B cell (primary cell): ENCODE data around the gene FKBP10. TPM values are rescaled to one million over a fixed set of nuclear protein-coding genes. Genes with fewer than 3 reads are reported as not detected.
A peak's percentile ranks its signal among the peaks of the same experiment; 100 is the strongest.

Experiments
- ATAC-seq: fragments of 200-7000 bp; cut with Tn5 transposase; one replicate; pipeline ENCODE4 v1.10.0; 2021; ENCODE audit warnings: low read depth, mild to moderate bottlenecking, moderate number of reproducible peaks, moderate library complexity
- CTCF ChIA-PET: fragments of 350-600 bp; sonication (Branson Sonifier 250); formaldehyde crosslinking; loops from one replicate; lab custom pipeline; 2021; ENCODE audit warnings: antibody characterized with exemption, inconsistent platforms; lab: Charles Lee
- POLR2A ChIA-PET: fragments of 350-600 bp; sonication (Branson Sonifier 250); formaldehyde crosslinking; loops from one replicate; lab custom pipeline; 2021; ENCODE audit warnings: antibody characterized with exemption; lab: Charles Lee
- DNase-seq: peaks from one replicate; pipeline ENCODE4 v3.0.0; 2013
- H2AFZ ChIP-seq: 2 replicates; pipeline ENCODE4 v1.6.1; 2012; ENCODE audit warnings: mild to moderate bottlenecking, low read depth, low read length; ENCODE audit not compliant: insufficient read depth, poor library complexity, severe bottlenecking
- H3K27ac ChIP-seq, 2 donors: 1 replicate in 1 of 2; 2 replicates in 1 of 2; pipeline ENCODE4 v1.5.1; 2012 to 2013; ENCODE audit warnings: low read length in 2 of 2, mild to moderate bottlenecking in 2 of 2, moderate library complexity in 1 of 2
- H3K27me3 ChIP-seq, 4 experiments: fragments of 200-600 bp in 1 of 4; sonication (generic) in 1 of 4; replicated peaks in 1 of 4; 1 replicate in 2 of 4; 2 replicates in 2 of 4; pipeline versions ENCODE4 v1.6.1 to v1.7.0; 2013 to 2016; ENCODE audit warnings: low read length in 3 of 4, mild to moderate bottlenecking in 2 of 4, mixed read lengths in 1 of 4, moderate library complexity in 1 of 4; ENCODE audit not compliant: insufficient read depth in 4 of 4, control insufficient read depth in 3 of 4; ENCODE audit errors: control extremely low read depth in 1 of 4
- H3K36me3 ChIP-seq, 2 experiments: replicated peaks in 1 of 2; 1 replicate in 1 of 2; 2 replicates in 1 of 2; pipeline versions ENCODE4 v1.6.1 to v1.7.1; 2013; ENCODE audit warnings: low read length in 1 of 2; ENCODE audit not compliant: insufficient read depth in 2 of 2, control insufficient read depth in 1 of 2; ENCODE audit errors: control extremely low read depth in 1 of 2, extremely low read depth in 1 of 2
- H3K4me1 ChIP-seq, 2 donors: fragments of 200-600 bp in 1 of 2; sonication (generic) in 1 of 2; 1 replicate in 1 of 2; 2 replicates in 1 of 2; pipeline versions ENCODE4 v1.5.1 to v1.6.1; 2013 to 2017; ENCODE audit warnings: low read length in 2 of 2; ENCODE audit not compliant: control insufficient read depth in 2 of 2, insufficient read depth in 2 of 2
- H3K4me2 ChIP-seq: replicated peaks from 2 replicates; pipeline ENCODE3; 2012; ENCODE audit warnings: mild to moderate bottlenecking, low read depth, low read length; ENCODE audit not compliant: poor library complexity, severe bottlenecking
- H3K4me3 ChIP-seq, 5 experiments: fragments of 200-600 bp in 1 of 5; sonication (generic) in 1 of 5; 1 replicate in 3 of 5; 2 replicates in 2 of 5; pipeline versions ENCODE4 v1.5.1 to v1.7.0; 2011 to 2016; ENCODE audit warnings: low read length in 4 of 5, mild to moderate bottlenecking in 4 of 5, low read depth in 2 of 5, control low read depth in 1 of 5, moderate library complexity in 1 of 5; ENCODE audit not compliant: insufficient read depth in 1 of 5; ENCODE audit errors: control extremely low read depth in 1 of 5, extremely low read depth in 1 of 5
- H3K79me2 ChIP-seq: fragments of 200-600 bp; sonication (generic); one replicate; pipeline ENCODE4 v1.6.0; 2016; ENCODE audit warnings: low read length; ENCODE audit not compliant: control insufficient read depth, insufficient read depth
- H3K9ac ChIP-seq: fragments of 200-600 bp; sonication (generic); 2 replicates; pipeline ENCODE4 v1.6.1; 2017; ENCODE audit warnings: mild to moderate bottlenecking, low read length, moderate library complexity
- H3K9me3 ChIP-seq, 3 donors: one replicate each; pipeline versions ENCODE4 v1.6.1 to v1.7.1; 2013; ENCODE audit warnings: low read length in 2 of 3; ENCODE audit not compliant: control insufficient read depth in 2 of 3, insufficient read depth in 1 of 3; ENCODE audit errors: control extremely low read depth in 1 of 3
- H4K20me1 ChIP-seq: 2 replicates; pipeline ENCODE4 v1.6.0; 2012; ENCODE audit warnings: mild to moderate bottlenecking, low read length; ENCODE audit not compliant: insufficient read depth, control insufficient read depth, poor library complexity, severe bottlenecking
- H3K27ac Mint-ChIP-seq: one replicate; pipeline ENCODE4 v1.8.0; 2021; ENCODE audit warnings: mixed read lengths
- H3K27me3 Mint-ChIP-seq: one replicate; pipeline ENCODE4 v1.8.0; 2021; ENCODE audit warnings: mixed read lengths
- H3K4me1 Mint-ChIP-seq: one replicate; pipeline ENCODE4 v1.8.0; 2021; ENCODE audit warnings: mixed read lengths
- H3K4me3 Mint-ChIP-seq: one replicate; pipeline ENCODE4 v1.8.0; 2021; ENCODE audit warnings: mixed read lengths
- H3K9me3 Mint-ChIP-seq: one replicate; pipeline ENCODE4 v1.8.0; 2022; ENCODE audit warnings: mixed read lengths; ENCODE audit not compliant: insufficient read depth
- CTCF ChIP-seq: fragments of 200-600 bp; IDR thresholded peaks from one replicate; pipeline ENCODE4 v1.8.0; 2022; ENCODE audit warnings: antibody characterized with exemption, mild to moderate bottlenecking
- EZH2 ChIP-seq: IDR thresholded peaks from 2 replicates; pipeline ENCODE4 v1.6.1; 2012; ENCODE audit warnings: borderline replicate concordance, low read depth, mild to moderate bottlenecking, moderate library complexity, low read length; ENCODE audit not compliant: insufficient read depth, poor library complexity, severe bottlenecking
- WGBS: methylation state at CpG from one replicate; pipeline ENCODE4 v1.1.5; 2013; ENCODE audit warnings: missing lambda C conversion rate; ENCODE audit not compliant: insufficient coverage; 5-methylcytosine and 5-hydroxymethylcytosine counted together
- intact Hi-C: fragments of 100-400 bp; cut with micrococcal nuclease; formaldehyde crosslinking; loops from one replicate; pipeline ENCODE4 v1.10.0; 2022
- polyA plus RNA-seq: library from polyadenylated mRNA; depleted of rRNA; stranded (reverse); fragments of >200 nt; gene quantifications from 2 replicates; pipeline ENCODE4 v1.2.3, GENCODE V29; 2012
- total RNA-seq, 2 donors: library from RNA; stranded (reverse); fragments of 120-200 nt in 1 of 2; gene quantifications; 1 replicate in 1 of 2; 2 replicates in 1 of 2; pipeline versions ENCODE4 v1.2.3 to v1.2.4, GENCODE V29; 2013 to 2022

FKBP10 gene
- total and polyA plus RNA-seq, 2 donors (not counting 1 experiment from before 2014, with no cell fraction given) = 0.21 to 0.34 TPM

DNA sequence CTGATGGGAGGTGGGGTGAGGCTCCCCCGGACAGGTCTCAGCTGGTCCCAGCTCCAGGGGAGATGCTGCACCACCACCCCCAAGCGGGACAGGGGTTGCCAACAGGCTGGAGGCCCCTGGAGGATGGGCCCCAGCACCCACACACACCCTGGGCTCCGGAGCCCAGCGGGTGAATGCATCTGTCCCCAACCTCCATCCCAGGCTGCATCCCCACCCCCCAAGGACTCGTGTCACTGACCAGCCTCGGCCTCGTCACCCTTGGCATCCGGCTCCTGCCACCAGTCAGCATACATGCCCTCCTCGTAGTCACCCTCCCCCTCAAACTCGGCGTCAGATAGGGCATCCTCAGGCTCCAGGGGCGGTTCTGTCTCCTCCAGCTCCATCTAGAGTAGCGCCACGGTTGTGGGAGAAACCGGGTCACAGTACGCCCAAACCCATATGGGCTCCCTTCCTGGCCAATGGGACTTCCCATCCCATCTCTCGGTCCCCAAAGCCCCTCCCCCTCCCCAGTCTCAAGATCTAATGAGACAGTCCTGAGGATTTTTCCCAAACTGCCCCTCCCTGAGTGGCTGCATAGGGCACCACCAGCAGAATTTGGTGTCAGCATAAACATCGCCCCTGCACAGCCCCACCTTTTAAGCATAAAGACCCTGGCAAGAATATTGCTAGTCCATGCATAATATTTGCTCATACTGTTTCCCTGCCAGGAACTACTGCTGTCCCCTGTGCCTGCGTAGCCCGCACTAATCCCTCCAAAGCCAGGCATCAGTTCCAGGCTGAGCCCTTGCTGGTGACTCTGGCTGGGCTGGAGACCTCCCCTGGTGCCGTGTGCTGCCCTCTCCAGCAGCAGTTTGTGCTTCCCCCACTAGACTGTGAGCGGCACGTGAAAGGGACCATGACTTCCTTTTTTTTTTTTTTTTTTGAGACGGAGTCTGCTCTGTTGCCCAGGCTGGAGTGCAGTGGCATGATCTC, 9.5 kb upstream of the FKBP10 start:
- H3K27ac Mint-ChIP-seq = peak overlapping the region; percentile 65
- intact Hi-C loops = no loop called here
- H3K27ac ChIP-seq = no peak overlapping the region
- H3K4me3 Mint-ChIP-seq = no peak overlapping the region
- H4K20me1 ChIP-seq = no peaks in the 10 kb centered on the region
- no peaks in the 10 kb centered on the region for H3K9me3 ChIP-seq
- ATAC-seq (peak; percentile 57), DNase-seq (peak; percentile 68)
- ChIA-PET CTCF (interaction anchor here (1.2 to 9.3 kb wide), 5 partner anchors 9 to 104 kb away, joined by 3 to 100 read pairs (median 30); partner anchors contain the start of genes FKBP10, HAP1, JUP and P3H4), POLR2A (no interaction called here)
- H3K36me3 ChIP-seq = no peaks in the 10 kb centered on the region
- H3K9me3 Mint-ChIP-seq = no peaks in the 10 kb centered on the region
- no peak overlapping the region for H3K9ac ChIP-seq
- H3K4me2 ChIP-seq = peak overlapping the region; percentile 40
- H2AFZ ChIP-seq = peak overlapping the region; percentile 48
- peaks cover 16% of the 10 kb centered on the region for H3K4me1 Mint-ChIP-seq
- H3K4me1 ChIP-seq = peaks cover 7 to 22% of the 10 kb centered on the region in 2 donors
- no peaks in the 10 kb centered on the region for H3K27me3 Mint-ChIP-seq
- no peaks in the 10 kb centered on the region for H3K79me2 ChIP-seq
- H3K27me3 ChIP-seq = no peaks in the 10 kb centered on the region
- WGBS = 63% methylated on average over 23 of the region's 24 CpGs
- no peak overlapping the region for H3K4me3 ChIP-seq
- TF ChIP-seq CTCF (no peak), EZH2 (no peak)
